Activated naive CD4-positive, alpha-beta T cell treated with anti-CD3 and anti-CD28 coated beads, Interleukin-2, amount 10 ng/mL, durations not matched to agents 7 days and 5 days (primary cell): ENCODE data around the gene CCDC124.

Source experiments
- CTCF ChIA-PET: fragments of 350-600 bp; sonication (Branson Sonifier 250); formaldehyde crosslinking; loops from one replicate; lab custom pipeline; 2021; ENCODE audit warnings: antibody characterized with exemption; lab: Charles Lee
- DNase-seq: peaks from one replicate; pipeline ENCODE4 v3.0.0-alpha.2; 2020
- H3K27ac Mint-ChIP-seq: one replicate; pipeline ENCODE4 v1.8.0; 2021; ENCODE audit warnings: mild to moderate bottlenecking, moderate library complexity, mixed read lengths
- H3K27me3 Mint-ChIP-seq: one replicate; pipeline ENCODE4 v1.8.0; 2021; ENCODE audit warnings: mild to moderate bottlenecking, mixed read lengths
- H3K36me3 Mint-ChIP-seq: one replicate; pipeline ENCODE4 v1.8.0; 2021; ENCODE audit warnings: mixed read lengths
- H3K4me1 Mint-ChIP-seq: one replicate; pipeline ENCODE4 v1.8.0; 2021; ENCODE audit warnings: mixed read lengths
- H3K4me3 Mint-ChIP-seq: one replicate; pipeline ENCODE4 v1.8.0; 2021; ENCODE audit warnings: mild to moderate bottlenecking, moderate library complexity, mixed read lengths
- H3K9me3 Mint-ChIP-seq: one replicate; pipeline ENCODE4 v1.8.0; 2021; ENCODE audit warnings: mixed read lengths

The CCDC124 gene

GRCh38 chr19:17943274-17944221, 10.7 kb downstream of the CCDC124 start:
- Mint-ChIP-seq H3K4me3 (no peak overlapping the region), H3K4me1 (peaks cover 17% of the 10 kb centered on the region), H3K36me3 (peaks cover 2% of the 10 kb centered on the region), H3K27ac (no peak overlapping the region), H3K27me3 (peaks cover 6% of the 10 kb centered on the region), H3K9me3 (no peaks in the 10 kb centered on the region)
- CTCF ChIA-PET, result interaction anchor here (1.0 to 8.5 kb wide), 2 partner anchors 10 to 53 kb away, joined by 3 to 73 read pairs; no protein-coding TSS in a partner anchor
- no peak for DNase-seq

GRCh38 chr19:17944301-17944700, 11.5 kb downstream of the CCDC124 start:
- Mint-ChIP-seq H3K4me1 (peaks cover 25% of the 10 kb centered on the region), H3K36me3 (peaks cover 2% of the 10 kb centered on the region), H3K4me3 (no peak overlapping the region), H3K9me3 (no peaks in the 10 kb centered on the region), H3K27me3 (peaks cover 14% of the 10 kb centered on the region), H3K27ac (no peak overlapping the region)
- no peak for DNase-seq
- CTCF ChIA-PET, result interaction anchor here (8.5 kb wide), 1 partner anchor 52 kb away, joined by 73 read pairs; no protein-coding TSS in a partner anchor

- Mint-ChIP-seq H3K27me3 (peaks cover 43% of the 10 kb centered on the region), H3K4me1 (peaks cover 49% of the 10 kb centered on the region), H3K4me3 (peak overlapping the region; percentile 74), H3K9me3 (no peaks in the 10 kb centered on the region), H3K27ac (peak overlapping the region; percentile 81), H3K36me3 (peaks cover 2% of the 10 kb centered on the region)
- DNase-seq, result peak; percentile 37
- CTCF ChIA-PET, result interaction anchor here (1.6 to 8.5 kb wide), 2 partner anchors 9 to 50 kb away, joined by 9 to 73 read pairs; no protein-coding TSS in a partner anchor
Observed at GRCh38 chr19:17946965-17947784, 14.4 kb downstream of the CCDC124 start.

- CTCF ChIA-PET, result interaction anchor here (1.6 to 8.5 kb wide), 2 partner anchors 10 to 49 kb away, joined by 9 to 73 read pairs; no protein-coding TSS in a partner anchor
- DNase-seq, result peak; percentile 94
- H3K27me3 Mint-ChIP-seq, result peaks cover 50% of the 10 kb centered on the region
- H3K36me3 Mint-ChIP-seq, result peaks cover 2% of the 10 kb centered on the region
- H3K27ac Mint-ChIP-seq, result no peak overlapping the region
- H3K4me1 Mint-ChIP-seq, result peaks cover 51% of the 10 kb centered on the region
- peak overlapping the region; percentile 74 for H3K4me3 Mint-ChIP-seq
- no peaks in the 10 kb centered on the region for H3K9me3 Mint-ChIP-seq
Observed at GRCh38 chr19:17947815-17948513, 15.1 kb downstream of the CCDC124 start.

- no peak overlapping the region for H3K27ac Mint-ChIP-seq
- DNase-seq, result no peak
- peak overlapping the region; percentile 62 for H3K4me3 Mint-ChIP-seq
- H3K36me3 Mint-ChIP-seq, result peaks cover 2% of the 10 kb centered on the region
- H3K9me3 Mint-ChIP-seq, result no peaks in the 10 kb centered on the region
- CTCF ChIA-PET, result interaction anchor here (8.5 kb wide), 1 partner anchor 48 kb away, joined by 73 read pairs; no protein-coding TSS in a partner anchor
- peaks cover 56% of the 10 kb centered on the region for H3K27me3 Mint-ChIP-seq
- H3K4me1 Mint-ChIP-seq, result peaks cover 54% of the 10 kb centered on the region
Observed at GRCh38 chr19:17948514-17948900, 15.7 kb downstream of the CCDC124 start.

GRCh38 chr19:17948931-17949930, 16.4 kb downstream of the CCDC124 start:
- peaks cover 63% of the 10 kb centered on the region for H3K27me3 Mint-ChIP-seq
- peak; percentile 45 for DNase-seq
- H3K4me1 Mint-ChIP-seq, result peaks cover 54% of the 10 kb centered on the region
- H3K27ac Mint-ChIP-seq, result peak overlapping the region; percentile 53
- CTCF ChIA-PET, result interaction anchor here (8.5 kb wide), 1 partner anchor 47 kb away, joined by 73 read pairs; no protein-coding TSS in a partner anchor
- H3K36me3 Mint-ChIP-seq, result peaks cover 2% of the 10 kb centered on the region
- H3K9me3 Mint-ChIP-seq, result no peaks in the 10 kb centered on the region
- peak overlapping the region; percentile 62 for H3K4me3 Mint-ChIP-seq

GRCh38 chr19:17949956-17950309, 17.1 kb downstream of the CCDC124 start:
- DNase-seq, result no peak
- Mint-ChIP-seq H3K9me3 (no peaks in the 10 kb centered on the region), H3K27ac (no peak overlapping the region), H3K36me3 (peaks cover 2% of the 10 kb centered on the region), H3K4me1 (peaks cover 54% of the 10 kb centered on the region), H3K4me3 (peak overlapping the region; percentile 62), H3K27me3 (peaks cover 70% of the 10 kb centered on the region)
- CTCF ChIA-PET, result interaction anchor here (8.5 kb wide), 1 partner anchor 47 kb away, joined by 73 read pairs; no protein-coding TSS in a partner anchor

- DNase-seq, result peak; percentile 56
- peaks cover 54% of the 10 kb centered on the region for H3K4me1 Mint-ChIP-seq
- peaks cover 2% of the 10 kb centered on the region for H3K36me3 Mint-ChIP-seq
- CTCF ChIA-PET, result interaction anchor here (8.5 kb wide), 1 partner anchor 46 kb away, joined by 73 read pairs; no protein-coding TSS in a partner anchor
- peaks cover 76% of the 10 kb centered on the region for H3K27me3 Mint-ChIP-seq
- H3K27ac Mint-ChIP-seq, result peak overlapping the region; percentile 65
- H3K4me3 Mint-ChIP-seq, result peak overlapping the region; percentile 62
- H3K9me3 Mint-ChIP-seq, result no peaks in the 10 kb centered on the region
Observed at GRCh38 chr19:17950310-17951156, 17.7 kb downstream of the CCDC124 start.

- CTCF ChIA-PET, result no interaction called here
- Mint-ChIP-seq H3K27ac (no peak overlapping the region), H3K4me3 (no peak overlapping the region)
Observed at GRCh38 chr19:17951157-17951989, 18.6 kb downstream of the CCDC124 start.

GRCh38 chr19:17951990-17952976, 19.5 kb downstream of the CCDC124 start:
- H3K9me3 Mint-ChIP-seq, result no peaks in the 10 kb centered on the region
- DNase-seq, result no peak
- CTCF ChIA-PET, result no interaction called here
- H3K27ac Mint-ChIP-seq, result no peak overlapping the region
- no peak overlapping the region for H3K4me3 Mint-ChIP-seq
- peaks cover 92% of the 10 kb centered on the region for H3K27me3 Mint-ChIP-seq
- peaks cover 39% of the 10 kb centered on the region for H3K4me1 Mint-ChIP-seq
- H3K36me3 Mint-ChIP-seq, result peaks cover 2% of the 10 kb centered on the region

More at GRCh38 chr19:17951157-17951989, 18.6 kb downstream of the CCDC124 start:
- peaks cover 84% of the 10 kb centered on the region for H3K27me3 Mint-ChIP-seq
- DNase-seq, result no peak
- H3K36me3 Mint-ChIP-seq, result peaks cover 2% of the 10 kb centered on the region
- peaks cover 46% of the 10 kb centered on the region for H3K4me1 Mint-ChIP-seq
- H3K9me3 Mint-ChIP-seq, result no peaks in the 10 kb centered on the region
